K562 (cell line): Measurements from ENCODE around the gene FOSL1. TPM values are rescaled to one million over a fixed set of nuclear protein-coding genes. Genes with fewer than 3 reads are reported as not detected.

ENCODE experiments used
- BACH1 ChIP-seq: fragments of 200-800 bp; sonication (Bioruptor generic); IDR thresholded peaks from 2 replicates; pipeline ENCODE4 v1.6.1; 2016; ENCODE audit warnings: missing genetic modification characterization, missing compliant biosample characterization
- BCL6 ChIP-seq: fragments of 250-450 bp; sonication (Bioruptor Pico); IDR thresholded peaks from 2 replicates; pipeline ENCODE4 v1.4.0; 2020
- ELF4 ChIP-seq: fragments of 450-650 bp; formaldehyde crosslinking; IDR thresholded peaks from 2 replicates; pipeline ENCODE4 v1.4.0; 2022; ENCODE audit warnings: missing genetic modification characterization
- ESRRB ChIP-seq: fragments of 250-450 bp; sonication (Bioruptor Pico); IDR thresholded peaks from 2 replicates; pipeline ENCODE4 v1.5.0; 2020; ENCODE audit warnings: mild to moderate bottlenecking, moderate library complexity, borderline replicate concordance
- ETV5 ChIP-seq: sonication (generic); formaldehyde crosslinking; IDR thresholded peaks from 2 replicates; pipeline ENCODE4 v1.4.0; 2020; ENCODE audit warnings: low read depth, mild to moderate bottlenecking, missing genetic modification reagents
- GATAD2B ChIP-seq: fragments of 450-650 bp; IDR thresholded peaks from 2 replicates; pipeline ENCODE4 v1.6.1; 2017; ENCODE audit warnings: mild to moderate bottlenecking, borderline replicate concordance
- HNRNPH1 ChIP-seq: fragments of 200-400 bp; formaldehyde crosslinking; optimal IDR thresholded peaks from 2 replicates; pipeline ENCODE3; 2017; ENCODE audit warnings: low read depth, mild to moderate bottlenecking, low read length, moderate library complexity
- JUNB ChIP-seq: fragments of 450-650 bp; formaldehyde crosslinking; conservative IDR thresholded peaks from 2 replicates; pipeline ENCODE4 v1.4.0; 2020; ENCODE audit warnings: mild to moderate bottlenecking
- MAZ ChIP-seq, 2 experiments: fragments of 450-650 bp in 1 of 2; sonication (generic) in 1 of 2; formaldehyde crosslinking; IDR thresholded peaks in 1 of 2; conservative IDR thresholded peaks in 1 of 2; 2 replicates each; pipeline versions ENCODE4 v1.4.0 to v1.5.0; 2020; ENCODE audit warnings: mild to moderate bottlenecking in 1 of 2, missing genetic modification reagents in 1 of 2
- MCM2 ChIP-seq: fragments of 450-650 bp; IDR thresholded peaks from 2 replicates; pipeline ENCODE4 v1.6.1; 2017; ENCODE audit warnings: low read depth, mild to moderate bottlenecking
- PTBP1 ChIP-seq: fragments of 200-400 bp; formaldehyde crosslinking; IDR thresholded peaks from 2 replicates; pipeline ENCODE4 v1.6.1; 2017; ENCODE audit warnings: low read depth, low read length
- SRSF9 ChIP-seq: fragments of 200-400 bp; formaldehyde crosslinking; IDR thresholded peaks from 2 replicates; pipeline ENCODE4 v1.6.1; 2017; ENCODE audit warnings: low read depth, low read length, borderline replicate concordance
- ZNF146 ChIP-seq: IDR thresholded peaks from one replicate; pipeline ENCODE4 v1.6.1; 2018; ENCODE audit warnings: missing compliant biosample characterization; ENCODE audit not compliant: unreplicated experiment
- ZNF347 ChIP-seq: fragments of 450-650 bp; formaldehyde crosslinking; IDR thresholded peaks from 2 replicates; pipeline ENCODE4 v1.4.0; 2020; ENCODE audit warnings: low read depth, mild to moderate bottlenecking, moderate library complexity
- polyA plus RNA-seq, 8 experiments: library from polyadenylated mRNA; depleted of rRNA in 4 of 8; stranded (reverse) in 5 of 8; unstranded in 3 of 8; fragments of >200 nt; fragmentation: Nextera tagmentation in 2 of 8; fragmentation: Illumina TruSeq in 1 of 8; extraction: Ambion mirVana in 2 of 8; extraction: Trizol in 1 of 8; gene quantifications; 2 replicates each; pipeline versions ENCODE4 v1.2.1 to v1.2.3, GENCODE V29; 2011 to 2014; ENCODE audit warnings: inconsistent platforms in 1 of 8, missing spikeins in 1 of 8
- total RNA-seq, 7 experiments: library from RNA; depleted of rRNA in 6 of 7; stranded (reverse); fragments of >200 nt in 6 of 7; fragmentation: Illumina TruSeq in 2 of 7; extraction: Trizol in 2 of 7; gene quantifications; 2 replicates each; pipeline versions ENCODE4 v1.2.1 to v1.2.3, GENCODE V29; 2011 to 2021; ENCODE audit warnings: low replicate concordance in 1 of 7
- TF ChIP-seq, protein P1 (sequence below): fragments of 250-450 bp; sonication (Bioruptor Pico); IDR thresholded peaks from 2 replicates; pipeline ENCODE4 v1.5.0; 2022; ENCODE audit warnings: mild to moderate bottlenecking
- TF ChIP-seq, protein P2 (sequence below), 2 experiments: fragments of 450-650 bp in 1 of 2; sonication (generic) in 1 of 2; formaldehyde crosslinking in 1 of 2; IDR thresholded peaks; 2 replicates each; pipeline versions ENCODE4 v1.7.1 to v1.9.0; 2016 to 2022; ENCODE audit warnings: inconsistent platforms in 1 of 2, mild to moderate bottlenecking in 1 of 2, missing genetic modification reagents in 1 of 2

FOSL1 gene
- total and polyA plus RNA-seq, 9 of the 15 experiments (the other 6 are each of a cell fraction or from before 2014, with no cell fraction given): 3.5 to 39.6 (median 10.0) TPM

DNA sequence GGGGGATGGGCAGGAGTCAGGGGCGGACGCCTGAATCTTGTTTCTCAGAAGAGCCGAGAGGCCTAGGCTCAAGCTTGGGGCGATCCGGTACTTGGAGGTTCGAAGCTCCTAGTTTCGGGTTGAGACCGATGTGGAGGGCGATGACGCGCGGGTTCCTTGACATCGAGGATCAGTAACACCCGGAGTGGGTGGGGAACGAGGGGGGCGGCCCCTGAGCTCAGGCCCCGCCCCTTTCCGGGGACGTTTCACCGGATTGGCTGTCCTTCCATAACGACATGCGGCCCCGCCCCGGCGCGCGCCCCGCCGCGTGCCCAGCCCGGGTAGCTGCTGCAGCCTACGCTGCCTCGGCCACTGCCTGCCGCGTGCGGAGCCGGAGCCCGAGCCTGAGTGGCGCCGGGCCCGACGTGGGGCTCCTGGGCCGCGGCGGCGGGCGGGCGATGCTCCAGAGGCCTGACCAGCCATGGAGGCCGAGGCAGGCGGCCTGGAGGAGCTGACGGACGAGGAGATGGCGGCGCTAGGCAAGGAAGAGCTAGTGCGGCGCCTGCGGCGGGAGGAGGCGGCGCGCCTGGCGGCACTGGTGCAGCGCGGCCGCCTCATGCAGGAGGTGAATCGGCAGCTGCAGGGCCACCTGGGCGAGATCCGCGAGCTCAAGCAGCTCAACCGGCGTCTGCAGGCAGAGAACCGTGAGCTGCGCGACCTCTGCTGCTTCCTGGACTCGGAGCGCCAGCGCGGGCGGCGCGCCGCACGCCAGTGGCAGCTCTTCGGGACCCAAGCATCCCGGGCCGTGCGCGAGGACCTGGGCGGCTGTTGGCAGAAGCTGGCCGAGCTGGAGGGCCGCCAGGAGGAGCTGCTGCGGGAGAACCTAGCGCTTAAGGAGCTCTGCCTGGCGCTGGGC lies 9.6 kb downstream of the FOSL1 start, which contains the start of gene CCDC85B (continued):
- TF ChIP-seq, protein P1, sequence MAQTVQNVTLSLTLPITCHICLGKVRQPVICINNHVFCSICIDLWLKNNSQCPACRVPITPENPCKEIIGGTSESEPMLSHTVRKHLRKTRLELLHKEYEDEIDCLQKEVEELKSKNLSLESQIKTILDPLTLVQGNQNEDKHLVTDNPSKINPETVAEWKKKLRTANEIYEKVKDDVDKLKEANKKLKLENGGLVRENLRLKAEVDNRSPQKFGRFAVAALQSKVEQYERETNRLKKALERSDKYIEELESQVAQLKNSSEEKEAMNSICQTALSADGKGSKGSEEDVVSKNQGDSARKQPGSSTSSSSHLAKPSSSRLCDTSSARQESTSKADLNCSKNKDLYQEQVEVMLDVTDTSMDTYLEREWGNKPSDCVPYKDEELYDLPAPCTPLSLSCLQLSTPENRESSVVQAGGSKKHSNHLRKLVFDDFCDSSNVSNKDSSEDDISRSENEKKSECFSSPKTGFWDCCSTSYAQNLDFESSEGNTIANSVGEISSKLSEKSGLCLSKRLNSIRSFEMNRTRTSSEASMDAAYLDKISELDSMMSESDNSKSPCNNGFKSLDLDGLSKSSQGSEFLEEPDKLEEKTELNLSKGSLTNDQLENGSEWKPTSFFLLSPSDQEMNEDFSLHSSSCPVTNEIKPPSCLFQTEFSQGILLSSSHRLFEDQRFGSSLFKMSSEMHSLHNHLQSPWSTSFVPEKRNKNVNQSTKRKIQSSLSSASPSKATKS: no peak
- TF ChIP-seq BACH1 (no peak), ETV5 (CRISPR knock-in tag) (no peak), HNRNPH1 (no peak), ZNF146 (CRISPR knock-in tag) (no peak), MCM2 (no peak), JUNB (CRISPR knock-in tag) (no peak), MAZ (CRISPR knock-in tag; conservative IDR thresholded peaks at IDR 0.05 in 1 of 2, IDR thresholded peaks at IDR 0.05 in 1 of 2) (peak; percentile 54 to 85), PTBP1 (no peak; the same call in 1 of the 2 replicates), ZNF347 (CRISPR knock-in tag) (no peak), ELF4 (no peak), ESRRB (CRISPR knock-in tag) (no peak), GATAD2B (peak; percentile 64; the same call in 1 of the 2 replicates), SRSF9 (no peak), BCL6 (CRISPR knock-in tag) (no peak)
- TF ChIP-seq, protein P2, sequence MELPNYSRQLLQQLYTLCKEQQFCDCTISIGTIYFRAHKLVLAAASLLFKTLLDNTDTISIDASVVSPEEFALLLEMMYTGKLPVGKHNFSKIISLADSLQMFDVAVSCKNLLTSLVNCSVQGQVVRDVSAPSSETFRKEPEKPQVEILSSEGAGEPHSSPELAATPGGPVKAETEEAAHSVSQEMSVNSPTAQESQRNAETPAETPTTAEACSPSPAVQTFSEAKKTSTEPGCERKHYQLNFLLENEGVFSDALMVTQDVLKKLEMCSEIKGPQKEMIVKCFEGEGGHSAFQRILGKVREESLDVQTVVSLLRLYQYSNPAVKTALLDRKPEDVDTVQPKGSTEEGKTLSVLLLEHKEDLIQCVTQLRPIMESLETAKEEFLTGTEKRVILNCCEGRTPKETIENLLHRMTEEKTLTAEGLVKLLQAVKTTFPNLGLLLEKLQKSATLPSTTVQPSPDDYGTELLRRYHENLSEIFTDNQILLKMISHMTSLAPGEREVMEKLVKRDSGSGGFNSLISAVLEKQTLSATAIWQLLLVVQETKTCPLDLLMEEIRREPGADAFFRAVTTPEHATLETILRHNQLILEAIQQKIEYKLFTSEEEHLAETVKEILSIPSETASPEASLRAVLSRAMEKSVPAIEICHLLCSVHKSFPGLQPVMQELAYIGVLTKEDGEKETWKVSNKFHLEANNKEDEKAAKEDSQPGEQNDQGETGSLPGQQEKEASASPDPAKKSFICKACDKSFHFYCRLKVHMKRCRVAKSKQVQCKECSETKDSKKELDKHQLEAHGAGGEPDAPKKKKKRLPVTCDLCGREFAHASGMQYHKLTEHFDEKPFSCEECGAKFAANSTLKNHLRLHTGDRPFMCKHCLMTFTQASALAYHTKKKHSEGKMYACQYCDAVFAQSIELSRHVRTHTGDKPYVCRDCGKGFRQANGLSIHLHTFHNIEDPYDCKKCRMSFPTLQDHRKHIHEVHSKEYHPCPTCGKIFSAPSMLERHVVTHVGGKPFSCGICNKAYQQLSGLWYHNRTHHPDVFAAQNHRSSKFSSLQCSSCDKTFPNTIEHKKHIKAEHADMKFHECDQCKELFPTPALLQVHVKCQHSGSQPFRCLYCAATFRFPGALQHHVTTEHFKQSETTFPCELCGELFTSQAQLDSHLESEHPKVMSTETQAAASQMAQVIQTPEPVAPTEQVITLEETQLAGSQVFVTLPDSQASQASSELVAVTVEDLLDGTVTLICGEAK (IDR thresholded peaks at IDR 0.05): peak; percentile 52; the same call in 1 of the 2 replicates
- TF ChIP-seq, protein P2 (CRISPR knock-in tag; IDR thresholded peaks at IDR 0.05): no peak
